ENCODE data around the gene ATP1A4. TPM values are rescaled to one million over a fixed set of nuclear protein-coding genes. Genes with fewer than 3 reads are reported as not detected.

ATP1A4 gene
- total and polyA plus RNA-seq, 7 donors = 0.22 to 3.0 (median 0.27) TPM; not detected in 4

GRCh38 chr1:160136926-160137200, 14.5 kb upstream of the ATP1A4 start:
- peaks cover 17 to 92% (median 25%) of the 10 kb centered on the region in 4 donors for H3K36me3 ChIP-seq
- 94 to 95% methylated on average over 5 of the region's 5 CpGs for WGBS, 2 donors
- intact Hi-C loops (cut with DNase I) = no loop called here

GRCh38 chr1:160137216-160137862, 14.1 kb upstream of the ATP1A4 start:
- intact Hi-C loops (cut with DNase I) = no loop called here
- no peak for TF ChIP-seq POLR2AphosphoS5 (IDR thresholded peaks at IDR 0.05)
- TF ChIP-seq POLR2A (IDR thresholded peaks at IDR 0.05) = no peak
- no peak for TF ChIP-seq CTCF (IDR thresholded peaks at IDR 0.05)
- no peak for TF ChIP-seq EP300 (IDR thresholded peaks at IDR 0.05)
- H3K9me3 ChIP-seq = no peaks in the 10 kb centered on the region
- H3K27me3 ChIP-seq = no peaks in the 10 kb centered on the region
- no peak overlapping the region for H3K4me3 ChIP-seq
- peak overlapping the region; percentile 30 to 62 (median 46) for H3K27ac ChIP-seq
- H3K36me3 ChIP-seq = peaks cover 17 to 96% (median 25%) of the 10 kb centered on the region in 4 donors
- WGBS, 2 donors = 79 to 88% methylated on average over 8 of the region's 8 CpGs
- no peak for DNase-seq
- H3K4me1 ChIP-seq = peaks cover 0 to 16% (median 4%) of the 10 kb centered on the region in 4 donors

More at GRCh38 chr1:160136926-160137200, 14.5 kb upstream of the ATP1A4 start:
- TF ChIP-seq POLR2AphosphoS5 (IDR thresholded peaks at IDR 0.05) (no peak), POLR2A (IDR thresholded peaks at IDR 0.05) (no peak), EP300 (IDR thresholded peaks at IDR 0.05) (no peak), CTCF (IDR thresholded peaks at IDR 0.05) (no peak)
- Histone ChIP-seq H3K27me3 (no peaks in the 10 kb centered on the region), H3K27ac (peak overlapping the region; percentile 30 to 62 (median 46)), H3K9me3 (no peaks in the 10 kb centered on the region), H3K4me3 (no peak overlapping the region), H3K4me1 (peaks cover 0 to 20% (median 9%) of the 10 kb centered on the region in 4 donors)
- DNase-seq = no peak

GRCh38 chr1:160139840-160140239, 11.6 kb upstream of the ATP1A4 start:
- 96% methylated on average over 8 of the region's 8 CpGs for WGBS, 2 donors
- TF ChIP-seq POLR2AphosphoS5 (IDR thresholded peaks at IDR 0.05) (no peak), CTCF (IDR thresholded peaks at IDR 0.05) (no peak), POLR2A (IDR thresholded peaks at IDR 0.05) (no peak), EP300 (IDR thresholded peaks at IDR 0.05) (no peak)
- Histone ChIP-seq H3K36me3 (peaks cover 17 to 84% (median 25%) of the 10 kb centered on the region in 4 donors), H3K4me3 (no peak overlapping the region), H3K27me3 (no peaks in the 10 kb centered on the region), H3K27ac (no peak overlapping the region), H3K4me1 (peaks cover 0 to 13% (median 3%) of the 10 kb centered on the region in 4 donors), H3K9me3 (no peaks in the 10 kb centered on the region)
- no peak for DNase-seq
- intact Hi-C loops (cut with DNase I) = no loop called here

- intact Hi-C loops (cut with DNase I) = no loop called here
- no peak overlapping the region for H3K27ac ChIP-seq
- 24 to 36% methylated on average over 1 of the region's 1 CpG for WGBS, 2 donors
- H3K27me3 ChIP-seq = no peaks in the 10 kb centered on the region
- peaks cover 8 to 47% (median 10%) of the 10 kb centered on the region in 4 donors for H3K36me3 ChIP-seq
- no peak for DNase-seq
- H3K4me3 ChIP-seq = no peak overlapping the region
- H3K4me1 ChIP-seq = no peaks in the 10 kb centered on the region
- H3K9me3 ChIP-seq = no peaks in the 10 kb centered on the region
- TF ChIP-seq EP300 (IDR thresholded peaks at IDR 0.05) = no peak
- no peak for TF ChIP-seq POLR2A (IDR thresholded peaks at IDR 0.05)
- TF ChIP-seq POLR2AphosphoS5 (IDR thresholded peaks at IDR 0.05) = no peak
- TF ChIP-seq CTCF (IDR thresholded peaks at IDR 0.05) = no peak
Observed at GRCh38 chr1:160143695-160144094, 7.7 kb upstream of the ATP1A4 start.

DNA sequence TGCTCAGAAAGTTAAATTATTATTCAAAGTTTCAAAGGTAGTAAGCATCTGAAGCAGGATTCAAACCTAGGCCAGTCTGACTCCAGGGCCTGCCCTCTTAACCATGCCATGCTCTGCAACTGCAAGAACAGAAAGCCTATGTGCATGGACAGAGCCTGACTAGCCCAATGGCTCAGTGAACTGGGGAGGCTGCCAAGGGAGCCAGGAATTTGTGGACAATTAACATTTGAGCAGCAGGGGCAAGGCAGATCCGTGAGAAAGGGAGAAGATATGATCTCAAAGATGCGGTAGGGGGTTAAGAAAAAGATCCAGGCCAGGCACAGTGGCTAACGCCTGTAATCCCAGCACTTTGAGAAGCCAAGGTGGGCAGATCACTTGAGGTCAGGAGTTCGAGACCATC, 6.5 kb upstream of the ATP1A4 start:
- no peak overlapping the region for H3K27ac ChIP-seq
- no peak overlapping the region for H3K4me3 ChIP-seq
- no peaks in the 10 kb centered on the region for H3K27me3 ChIP-seq
- H3K36me3 ChIP-seq = peaks cover under 1 to 35% (median 4%) of the 10 kb centered on the region in 4 donors
- peaks cover 0 to 9% (median 4%) of the 10 kb centered on the region in 4 donors for H3K4me1 ChIP-seq
- 77 to 79% methylated on average over 4 of the region's 4 CpGs for WGBS, 2 donors
- no peak for TF ChIP-seq CTCF (IDR thresholded peaks at IDR 0.05)
- H3K9me3 ChIP-seq = no peaks in the 10 kb centered on the region
- intact Hi-C loops (cut with DNase I) = no loop called here
- no peak for DNase-seq

Measured in sigmoid colon (tissue), 7 donors.